ENCODE measurements around the gene CFAP97D1. TPM values are rescaled to one million over a fixed set of nuclear protein-coding genes. Genes with fewer than 3 reads are reported as not detected.

The CFAP97D1 gene
- polyA plus RNA-seq, 1 donor (not counting 4 experiments of a cell fraction or from before 2014, with no cell fraction given): not detected

GRCh38 chr17:43736389-43736788 is 43.8 kb upstream of the CFAP97D1 start:
- dilution Hi-C loops (cut with MboI; ENCODE audit: extremely low pct_ligation_motif_present, low sequenced_read_pairs): no loop called here
- Histone ChIP-seq H3K4me2 (ENCODE audit: control insufficient read depth, extremely low read depth, insufficient read depth, low read depth, low read length) (no peak overlapping the region), H3K27me3 (ENCODE audit: control insufficient read depth, extremely low read depth, insufficient read depth, low read length) (no peaks in the 10 kb centered on the region), H2AFZ (ENCODE audit: control insufficient read depth, low read length) (no peak overlapping the region), H3K4me1 (ENCODE audit: control insufficient read depth, extremely low read depth, insufficient read depth, low read length) (peaks cover 12% of the 10 kb centered on the region), H4K20me1 (ENCODE audit: control insufficient read depth, extremely low read depth, insufficient read depth, low read length) (no peaks in the 10 kb centered on the region), H3K9me1 (ENCODE audit: control insufficient read depth, extremely low read depth, insufficient read depth, low read length) (no peaks in the 10 kb centered on the region), H3K36me3 (ENCODE audit: control insufficient read depth in 2 of 2, extremely low read depth in 1 of 2, insufficient read depth in 2 of 2, low read length in 2 of 2) (no peaks in the 10 kb centered on the region), H3K9me3 (ENCODE audit: control insufficient read depth, low read depth, low read length) (no peaks in the 10 kb centered on the region), H3K9ac (ENCODE audit: control insufficient read depth, extremely low read depth, insufficient read depth, low read length) (no peak overlapping the region), H3K4me3 (ENCODE audit: control insufficient read depth in 2 of 3, extremely low read depth in 1 of 3, insufficient read depth in 2 of 3, low read depth in 1 of 3, low read length in 3 of 3) (no peak overlapping the region), H3K79me2 (ENCODE audit: control insufficient read depth, insufficient read depth, low read length) (no peaks in the 10 kb centered on the region), H3K27ac (ENCODE audit: control insufficient read depth, insufficient read depth, low read length) (no peak overlapping the region)
- FAIRE-seq: no peak
- no peak for DNase-seq (ENCODE audit: low read depth, low spot score)
- no peak for TF ChIP-seq EZH2 (IDR thresholded peaks at IDR 0.05; ENCODE audit: low read length)
- no peak for TF ChIP-seq CTCF (optimal IDR thresholded peaks at IDR 0.05 in 1 of 3, IDR thresholded peaks at IDR 0.05 in 1 of 3, conservative IDR thresholded peaks at IDR 0.05 in 1 of 3; ENCODE audit: extremely low read depth in 1 of 3, insufficient read depth in 2 of 3, low read length in 3 of 3)

GRCh38 chr17:43737722-43738121 is 42.5 kb upstream of the CFAP97D1 start:
- no peak overlapping the region for H3K4me3 ChIP-seq (ENCODE audit: control insufficient read depth in 2 of 3, extremely low read depth in 1 of 3, insufficient read depth in 2 of 3, low read depth in 1 of 3, low read length in 3 of 3)
- no peak overlapping the region for H2AFZ ChIP-seq (ENCODE audit: control insufficient read depth, low read length)
- DNase-seq (ENCODE audit: low read depth, low spot score) (no peak), FAIRE-seq (no peak)
- H3K9ac ChIP-seq (ENCODE audit: control insufficient read depth, extremely low read depth, insufficient read depth, low read length): no peak overlapping the region
- H3K27ac ChIP-seq (ENCODE audit: control insufficient read depth, insufficient read depth, low read length): no peak overlapping the region
- dilution Hi-C loops (cut with MboI; ENCODE audit: extremely low pct_ligation_motif_present, low sequenced_read_pairs): no loop called here
- H3K79me2 ChIP-seq (ENCODE audit: control insufficient read depth, insufficient read depth, low read length): no peaks in the 10 kb centered on the region
- H3K4me2 ChIP-seq (ENCODE audit: control insufficient read depth, extremely low read depth, insufficient read depth, low read depth, low read length): no peak overlapping the region
- no peaks in the 10 kb centered on the region for H3K27me3 ChIP-seq (ENCODE audit: control insufficient read depth, extremely low read depth, insufficient read depth, low read length)
- H3K9me1 ChIP-seq (ENCODE audit: control insufficient read depth, extremely low read depth, insufficient read depth, low read length): no peaks in the 10 kb centered on the region
- no peaks in the 10 kb centered on the region for H3K9me3 ChIP-seq (ENCODE audit: control insufficient read depth, low read depth, low read length)
- H4K20me1 ChIP-seq (ENCODE audit: control insufficient read depth, extremely low read depth, insufficient read depth, low read length): no peaks in the 10 kb centered on the region
- no peaks in the 10 kb centered on the region for H3K36me3 ChIP-seq (ENCODE audit: control insufficient read depth in 2 of 2, extremely low read depth in 1 of 2, insufficient read depth in 2 of 2, low read length in 2 of 2)
- H3K4me1 ChIP-seq (ENCODE audit: control insufficient read depth, extremely low read depth, insufficient read depth, low read length): peaks cover 10% of the 10 kb centered on the region
- TF ChIP-seq EZH2 (IDR thresholded peaks at IDR 0.05; ENCODE audit: low read length) (no peak), CTCF (optimal IDR thresholded peaks at IDR 0.05 in 1 of 3, IDR thresholded peaks at IDR 0.05 in 1 of 3, conservative IDR thresholded peaks at IDR 0.05 in 1 of 3; ENCODE audit: extremely low read depth in 1 of 3, insufficient read depth in 2 of 3, low read length in 3 of 3) (no peak)

Data from keratinocyte (primary cell).